ENCODE measurements around the gene HACL1. TPM values are rescaled to one million over a fixed set of nuclear protein-coding genes. Genes with fewer than 3 reads are reported as not detected.
A peak's percentile ranks its signal among the peaks of the same experiment; 100 is the strongest.

HACL1 gene
- 10 to 100 TPM; 19.8 to 26.4 (median 21.1) TPM for total RNA-seq

GRCh38 chr3:15601399-15602145, at the start of gene HACL1, which contains the start of gene BTD:
TSS of gene HACL1 (minus strand) at chr3:15601569. CDS start at chr3:15601463, 106 bp downstream.
TSS of gene BTD (plus strand) at chr3:15601745. CDS start at chr3:15635440, 33,695 bp downstream.
- DNase-seq (ENCODE audit: low spot score) (peak; percentile 90), ATAC-seq (ENCODE audit: low FRiP score) (peak; percentile 98)
- TF ChIP-seq CTCF (IDR thresholded peaks at IDR 0.05), result no peak

GRCh38 chr3:15649858-15650257, 48.5 kb upstream of the HACL1 start:
- no peak for TF ChIP-seq CTCF (IDR thresholded peaks at IDR 0.05)
- ATAC-seq (ENCODE audit: low FRiP score) (no peak), DNase-seq (ENCODE audit: low spot score) (no peak)

- TF ChIP-seq CTCF (IDR thresholded peaks at IDR 0.05), result no peak
- ATAC-seq (ENCODE audit: low FRiP score), result no peak
- DNase-seq (ENCODE audit: low spot score), result no peak
Observed at GRCh38 chr3:15649341-15649740, 48.0 kb upstream of the HACL1 start.

- DNase-seq (ENCODE audit: low spot score), result no peak
- TF ChIP-seq CTCF (IDR thresholded peaks at IDR 0.05), result no peak
- ATAC-seq (ENCODE audit: low FRiP score), result no peak
Observed at GRCh38 chr3:15647611-15648167, 46.3 kb upstream of the HACL1 start.

GRCh38 chr3:15646851-15647511, 45.6 kb upstream of the HACL1 start:
- no peak for TF ChIP-seq CTCF (IDR thresholded peaks at IDR 0.05)
- ATAC-seq (ENCODE audit: low FRiP score), result peak; percentile 92

GRCh38 chr3:15645740-15646501, 44.6 kb upstream of the HACL1 start:
- TF ChIP-seq CTCF (IDR thresholded peaks at IDR 0.05), result no peak
- ATAC-seq (ENCODE audit: low FRiP score) (peak; percentile 78), DNase-seq (ENCODE audit: low spot score) (peak; percentile 86)

More at GRCh38 chr3:15646851-15647511, 45.6 kb upstream of the HACL1 start:
- peak; percentile 42 for DNase-seq (ENCODE audit: low spot score)

All from omental fat pad (tissue), 4 donors.